Neural progenitor cell (in vitro differentiated cells): ENCODE data around the gene CDKN2AIPNL. TPM values are rescaled to one million over a fixed set of nuclear protein-coding genes. Genes with fewer than 3 reads are reported as not detected.
"Not testable (repeated sequence)": the region's sequence is repeated elsewhere in the genome, so short reads cannot be mapped to it uniquely, and the experiment has no call there.

ENCODE experiments used
- DNase-seq: peaks from one replicate; pipeline ENCODE4 v3.0.0-alpha.2; 2016; ENCODE audit warnings: low spot score
- H2AFZ ChIP-seq: fragments of 200-600 bp; sonication (generic); replicated peaks from 2 replicates; pipeline ENCODE4 v1.6.1; 2016; ENCODE audit warnings: antibody characterized with exemption
- H3F3A ChIP-seq: fragments of 200-600 bp; sonication (generic); 2 replicates; pipeline ENCODE4 v1.6.1; 2016; ENCODE audit warnings: antibody characterized with exemption, low read depth
- H3K27ac ChIP-seq: fragments of 200-600 bp; sonication (generic); 2 replicates; pipeline ENCODE4 v1.5.1; 2016; ENCODE audit warnings: mild to moderate bottlenecking
- H3K27me3 ChIP-seq: fragments of 200-600 bp; sonication (generic); 2 replicates; pipeline ENCODE4 v1.6.1; 2016; ENCODE audit warnings: mild to moderate bottlenecking, moderate library complexity
- H3K36me3 ChIP-seq: fragments of 200-600 bp; sonication (generic); 2 replicates; pipeline ENCODE4 v1.5.1; 2016
- H3K4me1 ChIP-seq: fragments of 200-600 bp; sonication (generic); 2 replicates; pipeline ENCODE4 v1.6.1; 2016; ENCODE audit warnings: mixed run types
- H3K4me2 ChIP-seq: fragments of 200-600 bp; sonication (generic); 2 replicates; pipeline ENCODE4 v1.6.1; 2016
- H3K4me3 ChIP-seq: fragments of 200-600 bp; sonication (generic); 2 replicates; pipeline ENCODE4 v1.5.1; 2016
- H3K79me2 ChIP-seq: fragments of 200-600 bp; sonication (generic); 2 replicates; pipeline ENCODE4 v1.6.1; 2016; ENCODE audit warnings: low read depth
- H3K9ac ChIP-seq: fragments of 200-600 bp; sonication (generic); 2 replicates; pipeline ENCODE4 v1.6.1; 2016
- H3K9me3 ChIP-seq: fragments of 200-600 bp; sonication (generic); 2 replicates; pipeline ENCODE4 v1.5.1; 2016; ENCODE audit warnings: low read depth
- H4K20me1 ChIP-seq: fragments of 200-600 bp; sonication (generic); 2 replicates; pipeline ENCODE4 v1.6.1; 2016; ENCODE audit warnings: low read depth
- H3K27ac Mint-ChIP-seq: 3 replicates; pipeline ENCODE4 v1.8.0; 2021; ENCODE audit warnings: mixed read lengths
- H3K27me3 Mint-ChIP-seq: 2 replicates; pipeline ENCODE4 v1.8.0; 2022; ENCODE audit warnings: low read depth, mild to moderate bottlenecking, inconsistent platforms, moderate library complexity, mixed read lengths; ENCODE audit not compliant: insufficient read depth
- H3K36me3 Mint-ChIP-seq: 3 replicates; pipeline ENCODE4 v1.8.0; 2021; ENCODE audit warnings: mixed read lengths
- H3K4me1 Mint-ChIP-seq: 3 replicates; pipeline ENCODE4 v1.8.0; 2021; ENCODE audit warnings: mixed read lengths
- H3K4me3 Mint-ChIP-seq: 3 replicates; pipeline ENCODE4 v1.8.0; 2021; ENCODE audit warnings: mild to moderate bottlenecking, moderate library complexity, mixed read lengths
- H3K9me3 Mint-ChIP-seq: 3 replicates; pipeline ENCODE4 v1.8.0; 2020; ENCODE audit warnings: mixed read lengths
- CTCF ChIP-seq: fragments of 200-600 bp; sonication (generic); IDR thresholded peaks from 2 replicates; pipeline ENCODE4 v1.5.1; 2017; ENCODE audit warnings: antibody characterized with exemption, mild to moderate bottlenecking
- EZH2 ChIP-seq: fragments of 200-600 bp; sonication (generic); IDR thresholded peaks from 2 replicates; pipeline ENCODE4 v1.6.1; 2017; ENCODE audit warnings: antibody characterized with exemption, mild to moderate bottlenecking, moderate library complexity
- EZH2phosphoT487 ChIP-seq: fragments of 200-600 bp; sonication (generic); IDR thresholded peaks from 2 replicates; pipeline ENCODE4 v1.6.1; 2017; ENCODE audit warnings: antibody characterized with exemption
- total RNA-seq: library from RNA; depleted of rRNA; stranded (reverse); fragments of >200 nt; gene quantifications from 2 replicates; pipeline ENCODE4 v1.2.3, GENCODE V29; 2015; ENCODE audit warnings: low replicate concordance

CDKN2AIPNL gene
- total RNA-seq, 1 donor from 2014 or later: 78.9 TPM

- Histone ChIP-seq H3K4me1 (peaks cover 11% of the 10 kb centered on the region), H3K27me3 (no peaks in the 10 kb centered on the region), H3F3A (peaks cover 13% of the 10 kb centered on the region), H3K4me2 (no peak overlapping the region), H3K9ac (no peak overlapping the region), H3K9me3 (no peaks in the 10 kb centered on the region), H4K20me1 (no peaks in the 10 kb centered on the region), H2AFZ (no peak overlapping the region), H3K4me3 (no peak overlapping the region), H3K27ac (no peak overlapping the region), H3K36me3 (no peaks in the 10 kb centered on the region), H3K79me2 (no peaks in the 10 kb centered on the region)
- Mint-ChIP-seq H3K4me1 (no peaks in the 10 kb centered on the region), H3K27me3 (peaks cover 7% of the 10 kb centered on the region), H3K27ac (no peak overlapping the region), H3K4me3 (no peak overlapping the region), H3K9me3 (peaks cover 3% of the 10 kb centered on the region), H3K36me3 (no peaks in the 10 kb centered on the region)
- no peak for TF ChIP-seq EZH2phosphoT487
- no peak for DNase-seq
These were observed 11.7 kb upstream of the CDKN2AIPNL start for GRCh38 chr5:134423376-134423775.

- Histone ChIP-seq H3F3A (peaks cover 8% of the 10 kb centered on the region), H3K79me2 (no peaks in the 10 kb centered on the region), H3K4me1 (peaks cover 6% of the 10 kb centered on the region), H4K20me1 (no peaks in the 10 kb centered on the region), H3K9ac (no peak overlapping the region), H3K27ac (no peak overlapping the region), H3K9me3 (no peaks in the 10 kb centered on the region), H2AFZ (no peak overlapping the region), H3K4me2 (no peak overlapping the region), H3K27me3 (no peaks in the 10 kb centered on the region), H3K4me3 (no peak overlapping the region), H3K36me3 (no peaks in the 10 kb centered on the region)
- H3K27ac Mint-ChIP-seq: no peak overlapping the region
- peaks cover 3% of the 10 kb centered on the region for H3K9me3 Mint-ChIP-seq
- H3K27me3 Mint-ChIP-seq: peaks cover 7% of the 10 kb centered on the region
- no peak for TF ChIP-seq EZH2
- TF ChIP-seq EZH2phosphoT487: no peak
- TF ChIP-seq CTCF: no peak
- DNase-seq: no peak
- no peaks in the 10 kb centered on the region for H3K36me3 Mint-ChIP-seq
- H3K4me3 Mint-ChIP-seq: no peak overlapping the region
- no peaks in the 10 kb centered on the region for H3K4me1 Mint-ChIP-seq
These were observed 11.2 kb upstream of the CDKN2AIPNL start for GRCh38 chr5:134422791-134423365.

GRCh38 chr5:134421038-134421437, 9.4 kb upstream of the CDKN2AIPNL start:
- not testable (repeated sequence) for H3K4me1 Mint-ChIP-seq, H4K20me1 ChIP-seq, DNase-seq, H3K79me2 ChIP-seq, H3K36me3 ChIP-seq, H3K27me3 ChIP-seq, H3F3A ChIP-seq, H3K4me1 ChIP-seq, H3K36me3 Mint-ChIP-seq, H3K9me3 ChIP-seq, H3K27ac ChIP-seq, H3K4me3 ChIP-seq, H2AFZ ChIP-seq, H3K9ac ChIP-seq, H3K27me3 Mint-ChIP-seq, H3K9me3 Mint-ChIP-seq, H3K4me2 ChIP-seq, H3K27ac Mint-ChIP-seq, H3K4me3 Mint-ChIP-seq

- Mint-ChIP-seq H3K27ac (no peak overlapping the region), H3K4me1 (no peaks in the 10 kb centered on the region), H3K27me3 (peaks cover 2% of the 10 kb centered on the region), H3K9me3 (peaks cover 3% of the 10 kb centered on the region), H3K36me3 (no peaks in the 10 kb centered on the region), H3K4me3 (no peak overlapping the region)
- Histone ChIP-seq H3K4me3 (no peak overlapping the region), H3K79me2 (no peaks in the 10 kb centered on the region), H3K9ac (no peak overlapping the region), H3K4me2 (no peak overlapping the region), H3F3A (no peaks in the 10 kb centered on the region), H3K4me1 (no peaks in the 10 kb centered on the region), H3K27ac (no peak overlapping the region), H3K27me3 (no peaks in the 10 kb centered on the region), H3K36me3 (no peaks in the 10 kb centered on the region), H3K9me3 (no peaks in the 10 kb centered on the region), H2AFZ (no peak overlapping the region), H4K20me1 (no peaks in the 10 kb centered on the region)
- TF ChIP-seq CTCF: no peak
- no peak for TF ChIP-seq EZH2
- TF ChIP-seq EZH2phosphoT487: no peak
- no peak for DNase-seq
These were observed 8.7 kb upstream of the CDKN2AIPNL start for GRCh38 chr5:134420343-134420742.
